ENCODE results near the gene RAP1B.

Gene RAP1B

GRCh38 chr12:68581926-68582325 lies 28.8 kb upstream of the RAP1B start:
- H3K4me1 ChIP-seq (ENCODE audit: control insufficient read depth, insufficient read depth, low read length) = peaks cover 4% of the 10 kb centered on the region
- no peaks in the 10 kb centered on the region for H3K36me3 ChIP-seq (ENCODE audit: control insufficient read depth, insufficient read depth, low read length, severe bottlenecking)
- H3K27me3 ChIP-seq (replicated peaks; ENCODE audit: control insufficient read depth, insufficient read depth, low read length) = no peaks in the 10 kb centered on the region
- no peak overlapping the region for H3K4me3 ChIP-seq (ENCODE audit: low read length)
- no peak overlapping the region for H3K9ac ChIP-seq (ENCODE audit: low read length)
- no peaks in the 10 kb centered on the region for H3K9me3 ChIP-seq (ENCODE audit: control insufficient read depth, low read length)
- DNase-seq (ENCODE audit: low read depth) = no peak

GRCh38 chr12:68585966-68586365 lies 24.7 kb upstream of the RAP1B start:
- H3K36me3 ChIP-seq (ENCODE audit: control insufficient read depth, insufficient read depth, low read length, severe bottlenecking) = no peaks in the 10 kb centered on the region
- no peak for DNase-seq (ENCODE audit: low read depth)
- H3K4me3 ChIP-seq (ENCODE audit: low read length) = no peak overlapping the region
- peaks cover 4% of the 10 kb centered on the region for H3K4me1 ChIP-seq (ENCODE audit: control insufficient read depth, insufficient read depth, low read length)
- no peak overlapping the region for H3K9ac ChIP-seq (ENCODE audit: low read length)
- H3K27me3 ChIP-seq (replicated peaks; ENCODE audit: control insufficient read depth, insufficient read depth, low read length) = no peaks in the 10 kb centered on the region
- H3K9me3 ChIP-seq (ENCODE audit: control insufficient read depth, low read length) = peaks cover 10% of the 10 kb centered on the region

GRCh38 chr12:68587448-68587873 lies 23.2 kb upstream of the RAP1B start:
- Histone ChIP-seq H3K9ac (ENCODE audit: low read length) (no peak overlapping the region), H3K36me3 (ENCODE audit: control insufficient read depth, insufficient read depth, low read length, severe bottlenecking) (no peaks in the 10 kb centered on the region), H3K4me1 (ENCODE audit: control insufficient read depth, insufficient read depth, low read length) (peaks cover 4% of the 10 kb centered on the region), H3K27me3 (replicated peaks; ENCODE audit: control insufficient read depth, insufficient read depth, low read length) (no peaks in the 10 kb centered on the region), H3K9me3 (ENCODE audit: control insufficient read depth, low read length) (peaks cover 10% of the 10 kb centered on the region), H3K4me3 (ENCODE audit: low read length) (no peak overlapping the region)
- no peak for DNase-seq (ENCODE audit: low read depth)

GRCh38 chr12:68589194-68589593 lies 21.5 kb upstream of the RAP1B start:
- Histone ChIP-seq H3K9ac (ENCODE audit: low read length) (no peak overlapping the region), H3K4me3 (ENCODE audit: low read length) (no peak overlapping the region), H3K4me1 (ENCODE audit: control insufficient read depth, insufficient read depth, low read length) (peaks cover 4% of the 10 kb centered on the region), H3K9me3 (ENCODE audit: control insufficient read depth, low read length) (peaks cover 13% of the 10 kb centered on the region), H3K36me3 (ENCODE audit: control insufficient read depth, insufficient read depth, low read length, severe bottlenecking) (no peaks in the 10 kb centered on the region), H3K27me3 (replicated peaks; ENCODE audit: control insufficient read depth, insufficient read depth, low read length) (no peaks in the 10 kb centered on the region)
- no peak for DNase-seq (ENCODE audit: low read depth)

- peaks cover 13% of the 10 kb centered on the region for H3K9me3 ChIP-seq (ENCODE audit: control insufficient read depth, low read length)
- no peak overlapping the region for H3K4me3 ChIP-seq (ENCODE audit: low read length)
- no peaks in the 10 kb centered on the region for H3K27me3 ChIP-seq (replicated peaks; ENCODE audit: control insufficient read depth, insufficient read depth, low read length)
- H3K9ac ChIP-seq (ENCODE audit: low read length) = no peak overlapping the region
- H3K36me3 ChIP-seq (ENCODE audit: control insufficient read depth, insufficient read depth, low read length, severe bottlenecking) = no peaks in the 10 kb centered on the region
- DNase-seq (ENCODE audit: low read depth) = no peak
- no peaks in the 10 kb centered on the region for H3K4me1 ChIP-seq (ENCODE audit: control insufficient read depth, insufficient read depth, low read length)
Observed at GRCh38 chr12:68591734-68592418, 18.8 kb upstream of the RAP1B start.

GRCh38 chr12:68595241-68595640 lies 15.5 kb upstream of the RAP1B start:
- Histone ChIP-seq H3K9ac (ENCODE audit: low read length) (no peak overlapping the region), H3K4me3 (ENCODE audit: low read length) (no peak overlapping the region), H3K27me3 (replicated peaks; ENCODE audit: control insufficient read depth, insufficient read depth, low read length) (no peaks in the 10 kb centered on the region), H3K4me1 (ENCODE audit: control insufficient read depth, insufficient read depth, low read length) (no peaks in the 10 kb centered on the region), H3K36me3 (ENCODE audit: control insufficient read depth, insufficient read depth, low read length, severe bottlenecking) (no peaks in the 10 kb centered on the region), H3K9me3 (ENCODE audit: control insufficient read depth, low read length) (peaks cover 3% of the 10 kb centered on the region)
- no peak for DNase-seq (ENCODE audit: low read depth)

- no peaks in the 10 kb centered on the region for H3K27me3 ChIP-seq (replicated peaks; ENCODE audit: control insufficient read depth, insufficient read depth, low read length)
- H3K4me3 ChIP-seq (ENCODE audit: low read length) = no peak overlapping the region
Observed at GRCh38 chr12:68601767-68602166, 8.9 kb upstream of the RAP1B start.

GRCh38 chr12:68602720-68603119 lies 8.0 kb upstream of the RAP1B start:
- DNase-seq (ENCODE audit: low read depth) = no peak
- Histone ChIP-seq H3K4me1 (ENCODE audit: control insufficient read depth, insufficient read depth, low read length) (no peaks in the 10 kb centered on the region), H3K4me3 (ENCODE audit: low read length) (no peak overlapping the region), H3K36me3 (ENCODE audit: control insufficient read depth, insufficient read depth, low read length, severe bottlenecking) (no peaks in the 10 kb centered on the region), H3K27me3 (replicated peaks; ENCODE audit: control insufficient read depth, insufficient read depth, low read length) (no peaks in the 10 kb centered on the region), H3K9me3 (ENCODE audit: control insufficient read depth, low read length) (no peaks in the 10 kb centered on the region), H3K9ac (ENCODE audit: low read length) (no peak overlapping the region)

More at GRCh38 chr12:68601767-68602166, 8.9 kb upstream of the RAP1B start:
- Histone ChIP-seq H3K9me3 (ENCODE audit: control insufficient read depth, low read length) (no peaks in the 10 kb centered on the region), H3K4me1 (ENCODE audit: control insufficient read depth, insufficient read depth, low read length) (no peaks in the 10 kb centered on the region), H3K9ac (ENCODE audit: low read length) (no peak overlapping the region), H3K36me3 (ENCODE audit: control insufficient read depth, insufficient read depth, low read length, severe bottlenecking) (no peaks in the 10 kb centered on the region)
- no peak for DNase-seq (ENCODE audit: low read depth)

- H3K36me3 ChIP-seq (ENCODE audit: control insufficient read depth, insufficient read depth, low read length, severe bottlenecking) = no peaks in the 10 kb centered on the region
- no peak overlapping the region for H3K9ac ChIP-seq (ENCODE audit: low read length)
- no peaks in the 10 kb centered on the region for H3K9me3 ChIP-seq (ENCODE audit: control insufficient read depth, low read length)
- H3K4me3 ChIP-seq (ENCODE audit: low read length) = no peak overlapping the region
- peaks cover 10% of the 10 kb centered on the region for H3K4me1 ChIP-seq (ENCODE audit: control insufficient read depth, insufficient read depth, low read length)
- no peak for DNase-seq (ENCODE audit: low read depth)
- H3K27me3 ChIP-seq (replicated peaks; ENCODE audit: control insufficient read depth, insufficient read depth, low read length) = no peaks in the 10 kb centered on the region
Observed at GRCh38 chr12:68608191-68608590, 2.5 kb upstream of the RAP1B start.

- no peaks in the 10 kb centered on the region for H3K9me3 ChIP-seq (ENCODE audit: control insufficient read depth, low read length)
- no peak for DNase-seq (ENCODE audit: low read depth)
- peak overlapping the region; percentile 98 for H3K9ac ChIP-seq (ENCODE audit: low read length)
- peaks cover 28% of the 10 kb centered on the region for H3K4me1 ChIP-seq (ENCODE audit: control insufficient read depth, insufficient read depth, low read length)
- H3K4me3 ChIP-seq (ENCODE audit: low read length) = peak overlapping the region; percentile 96
- peaks cover 6% of the 10 kb centered on the region for H3K36me3 ChIP-seq (ENCODE audit: control insufficient read depth, insufficient read depth, low read length, severe bottlenecking)
- no peaks in the 10 kb centered on the region for H3K27me3 ChIP-seq (replicated peaks; ENCODE audit: control insufficient read depth, insufficient read depth, low read length)
Observed at GRCh38 chr12:68609998-68610369, 715 bp upstream of the RAP1B start.

GRCh38 chr12:68611094-68611805 lies 551 bp downstream of the RAP1B start:
- Histone ChIP-seq H3K36me3 (ENCODE audit: control insufficient read depth, insufficient read depth, low read length, severe bottlenecking) (peaks cover 6% of the 10 kb centered on the region), H3K4me3 (ENCODE audit: low read length) (peak overlapping the region; percentile 96), H3K27me3 (replicated peaks; ENCODE audit: control insufficient read depth, insufficient read depth, low read length) (no peaks in the 10 kb centered on the region), H3K9ac (ENCODE audit: low read length) (peak overlapping the region; percentile 100), H3K9me3 (ENCODE audit: control insufficient read depth, low read length) (no peaks in the 10 kb centered on the region), H3K4me1 (ENCODE audit: control insufficient read depth, insufficient read depth, low read length) (peaks cover 32% of the 10 kb centered on the region)
- DNase-seq (ENCODE audit: low read depth) = peak; percentile 77

All from adipocyte (in vitro differentiated cells).